GM13976 (cell line): ENCODE measurements around the gene BRAT1.
"Not testable (repeated sequence)": the region's sequence is repeated elsewhere in the genome, so short reads cannot be mapped to it uniquely, and the experiment has no call there.

Experiments
- DNase-seq: peaks from one replicate; pipeline ENCODE4 v3.0.0; 2012; ENCODE audit warnings: low spot score
- in situ Hi-C: fragments of 300-500 bp; cut with MboI; formaldehyde crosslinking; loops from one replicate; pipeline ENCODE4 v1.12.0; 2022; ENCODE audit warnings: low sequenced_read_pairs, mixed read lengths, inconsistent platforms; ENCODE audit not compliant: unreplicated experiment
- TF ChIP-seq, protein P1 (sequence below): IDR thresholded peaks from 2 replicates; pipeline ENCODE4 v1.5.1; 2012; ENCODE audit warnings: borderline replicate concordance, mild to moderate bottlenecking; ENCODE audit not compliant: insufficient read depth; ENCODE audit errors: extremely low read depth, missing control alignments, control extremely low read depth

The BRAT1 gene

DNA sequence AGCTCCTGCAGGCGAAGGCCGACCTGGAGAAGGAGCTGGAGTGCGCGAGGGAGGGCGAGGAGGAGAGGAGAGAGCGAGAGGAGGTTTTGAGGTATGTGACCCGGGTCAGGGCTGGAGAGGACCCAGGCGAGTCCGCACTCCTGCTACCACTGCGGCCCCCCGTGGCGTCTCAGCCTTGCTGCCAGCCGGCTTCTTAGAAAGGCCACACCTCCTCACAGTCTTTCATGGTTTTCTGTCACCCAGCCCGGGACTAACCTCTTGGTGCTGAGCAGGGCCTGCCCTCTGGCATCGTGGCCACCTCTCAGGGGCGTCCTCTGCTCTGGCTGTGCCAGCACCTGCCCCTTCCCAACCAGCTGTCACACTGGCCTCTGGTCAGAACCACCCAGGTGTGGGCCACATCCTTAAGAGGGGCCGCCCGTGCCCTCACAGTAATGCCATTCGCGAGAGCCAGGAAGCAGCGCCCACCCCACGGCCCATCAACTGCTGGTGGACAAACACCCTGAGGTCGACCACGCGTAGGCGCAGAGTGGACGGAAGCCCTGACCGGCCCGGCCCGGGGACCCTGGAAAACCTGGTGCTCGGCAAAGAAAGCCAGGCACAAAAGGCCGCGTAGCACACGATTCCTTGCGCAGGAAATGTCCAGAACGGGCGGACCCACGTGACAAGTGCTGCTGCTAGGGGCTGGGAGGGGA lies 37.9 kb upstream of the BRAT1 start:
- in situ Hi-C loops = no loop called here
- DNase-seq = no peak
- TF ChIP-seq, protein P1, sequence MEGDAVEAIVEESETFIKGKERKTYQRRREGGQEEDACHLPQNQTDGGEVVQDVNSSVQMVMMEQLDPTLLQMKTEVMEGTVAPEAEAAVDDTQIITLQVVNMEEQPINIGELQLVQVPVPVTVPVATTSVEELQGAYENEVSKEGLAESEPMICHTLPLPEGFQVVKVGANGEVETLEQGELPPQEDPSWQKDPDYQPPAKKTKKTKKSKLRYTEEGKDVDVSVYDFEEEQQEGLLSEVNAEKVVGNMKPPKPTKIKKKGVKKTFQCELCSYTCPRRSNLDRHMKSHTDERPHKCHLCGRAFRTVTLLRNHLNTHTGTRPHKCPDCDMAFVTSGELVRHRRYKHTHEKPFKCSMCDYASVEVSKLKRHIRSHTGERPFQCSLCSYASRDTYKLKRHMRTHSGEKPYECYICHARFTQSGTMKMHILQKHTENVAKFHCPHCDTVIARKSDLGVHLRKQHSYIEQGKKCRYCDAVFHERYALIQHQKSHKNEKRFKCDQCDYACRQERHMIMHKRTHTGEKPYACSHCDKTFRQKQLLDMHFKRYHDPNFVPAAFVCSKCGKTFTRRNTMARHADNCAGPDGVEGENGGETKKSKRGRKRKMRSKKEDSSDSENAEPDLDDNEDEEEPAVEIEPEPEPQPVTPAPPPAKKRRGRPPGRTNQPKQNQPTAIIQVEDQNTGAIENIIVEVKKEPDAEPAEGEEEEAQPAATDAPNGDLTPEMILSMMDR = no peak

DNA sequence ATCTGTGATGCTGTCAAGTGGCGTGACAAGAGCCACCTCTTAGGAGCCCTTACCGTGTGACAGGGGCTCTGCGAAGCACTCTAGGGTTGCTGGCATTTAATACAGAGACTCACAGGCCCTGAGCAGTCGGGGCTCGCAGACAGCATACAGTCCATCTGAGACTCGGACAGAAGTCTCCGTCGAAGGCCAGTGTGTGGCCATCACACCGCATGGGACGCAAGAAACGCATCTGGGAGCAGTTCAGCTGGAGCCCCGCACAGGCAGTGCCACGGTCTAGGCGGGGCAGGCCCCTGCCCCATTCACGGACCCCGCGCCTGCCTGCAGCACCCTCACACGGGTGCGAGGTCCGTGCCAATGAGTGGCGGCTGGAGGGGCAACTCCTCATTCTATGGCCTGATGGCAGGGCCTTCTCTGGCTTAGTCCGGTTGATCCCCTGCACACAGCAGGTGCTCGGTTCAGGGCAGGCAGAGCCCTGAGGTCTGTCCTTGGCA lies 37.1 kb upstream of the BRAT1 start:
- TF ChIP-seq, protein P1 = no peak
- no peak for DNase-seq
- in situ Hi-C loops = no loop called here

DNA sequence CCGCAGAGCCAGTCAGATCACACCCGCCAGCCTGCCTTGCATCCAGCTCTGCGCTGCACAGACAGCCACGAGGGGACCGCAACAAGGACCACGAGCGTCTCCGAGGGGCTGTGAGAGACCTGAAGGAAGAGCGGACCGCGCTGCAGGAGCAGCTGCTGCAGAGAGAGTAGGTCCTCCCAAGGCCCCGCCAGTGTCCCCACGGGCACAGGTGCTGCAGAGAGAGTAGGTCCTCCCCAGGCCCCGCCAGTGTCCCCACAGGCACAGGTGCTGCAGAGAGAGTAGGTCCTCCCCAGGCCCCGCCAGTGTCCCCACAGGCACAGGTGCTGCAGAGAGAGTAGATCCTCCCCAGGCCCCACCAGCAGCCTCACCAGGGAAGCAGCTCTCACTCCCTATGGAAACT lies 34.6 kb upstream of the BRAT1 start:
- in situ Hi-C loops, DNase-seq: not testable (repeated sequence)

DNA sequence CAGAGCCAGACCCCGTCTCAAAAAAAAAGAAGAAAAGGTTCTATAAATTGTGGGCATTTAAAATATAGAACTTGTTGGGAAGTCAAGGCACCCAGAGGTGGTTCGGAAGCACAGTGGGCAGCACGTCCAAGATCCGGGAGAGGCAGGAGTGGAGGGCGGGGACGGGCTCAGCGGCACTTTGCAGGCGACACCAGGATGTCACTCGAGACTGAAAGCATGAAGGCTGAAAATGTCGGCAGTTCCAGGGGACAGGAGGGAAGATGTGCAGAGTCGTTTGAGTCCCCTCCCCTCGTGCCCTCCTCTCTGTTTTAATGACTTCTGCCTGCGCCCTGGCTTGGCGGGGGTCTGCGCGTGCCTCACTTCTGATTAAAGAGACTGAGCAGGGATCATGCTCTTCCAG lies 34.0 kb upstream of the BRAT1 start:
- TF ChIP-seq, protein P1 = no peak
- no peak for DNase-seq
- in situ Hi-C loops = no loop called here

DNA sequence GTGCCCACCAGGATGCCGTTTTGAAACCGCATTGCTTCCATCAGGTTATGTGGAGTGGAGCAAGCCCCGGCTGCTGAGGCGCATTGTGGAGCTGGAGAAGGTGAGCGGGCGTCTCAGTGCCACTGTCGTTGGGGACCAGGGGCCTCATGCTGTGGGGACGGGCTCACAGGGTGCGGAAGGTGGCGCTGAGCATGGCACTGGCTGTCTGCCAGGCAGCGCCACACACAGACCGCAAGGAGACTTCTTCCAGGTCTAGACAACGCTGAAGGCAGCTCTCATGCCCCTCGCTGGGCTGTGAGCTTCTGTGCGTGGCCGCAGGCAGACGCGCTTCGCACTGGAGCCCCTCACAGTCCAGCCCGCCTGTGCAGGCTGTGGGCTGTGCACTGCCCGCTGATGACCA lies 32.5 kb upstream of the BRAT1 start:
- in situ Hi-C loops = no loop called here
- TF ChIP-seq, protein P1 = no peak
- DNase-seq = no peak

DNA sequence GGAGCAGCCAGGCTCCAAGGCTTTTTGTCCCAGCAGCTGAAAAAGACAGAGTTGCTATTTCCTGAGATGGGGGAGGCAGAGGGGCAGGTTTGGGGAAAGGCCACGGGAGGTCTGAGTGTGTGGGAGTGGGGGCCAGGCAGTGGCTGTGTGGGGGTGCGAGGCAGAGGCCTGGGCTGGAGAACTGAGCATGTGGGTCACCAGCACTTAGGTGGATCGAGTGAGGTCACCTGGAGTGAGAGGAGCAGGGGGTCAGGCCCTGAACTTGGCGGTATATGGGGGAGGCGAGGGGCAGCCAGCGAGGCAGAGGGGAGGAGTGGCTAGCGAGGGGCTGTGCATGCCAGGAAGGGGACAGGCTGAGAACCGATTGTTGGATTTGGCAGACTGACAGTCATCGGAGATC lies 31.8 kb upstream of the BRAT1 start:
- TF ChIP-seq, protein P1 = no peak
- no peak for DNase-seq
- in situ Hi-C loops = no loop called here

DNA sequence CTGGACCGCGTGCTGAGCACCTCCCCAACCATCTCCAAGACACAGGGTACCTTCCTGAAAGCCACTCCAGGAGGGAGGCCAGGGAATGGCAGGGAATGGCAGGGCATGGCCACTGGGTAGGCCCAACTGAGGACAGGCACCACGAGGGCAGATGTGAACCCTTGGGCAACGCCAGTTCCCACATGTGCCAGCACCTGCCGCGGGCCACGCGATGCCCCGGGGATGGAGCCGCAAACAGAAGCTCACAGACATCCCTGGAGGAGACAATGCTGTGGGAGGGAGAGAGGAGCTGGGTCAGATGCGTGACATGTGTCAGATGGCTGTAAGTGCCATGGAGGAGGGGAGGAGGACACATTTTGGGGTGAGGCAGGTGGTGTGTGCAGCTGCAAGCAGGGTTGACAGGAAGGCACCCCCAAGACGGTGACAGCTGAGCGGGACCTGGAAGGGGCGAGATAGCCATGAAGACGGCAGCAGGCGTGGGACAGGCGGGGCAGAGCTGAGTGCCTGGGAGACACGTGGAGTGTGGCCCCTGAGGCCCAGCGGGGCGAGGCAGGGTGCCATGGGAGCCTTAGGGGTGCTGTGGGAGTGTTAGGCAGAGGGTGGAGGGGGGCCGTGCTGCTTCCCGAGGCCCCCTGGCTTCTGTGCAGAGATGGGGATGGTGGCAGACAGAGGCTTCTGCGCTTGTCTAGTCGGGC lies 31.1 kb upstream of the BRAT1 start:
- in situ Hi-C loops = no loop called here
- TF ChIP-seq, protein P1 = no peak
- no peak for DNase-seq
